T-helper 2 cell treated with Interferon-gamma antibody and Interleukin-4, amounts not matched to agents 5 μg/mL and 100 μg/mL, for 36 hours (primary cell): ENCODE measurements around the gene ADGRL3.
"Not testable (repeated sequence)": the region's sequence is repeated elsewhere in the genome, so short reads cannot be mapped to it uniquely, and the experiment has no call there.

Experiments used
- DNase-seq: peaks from one replicate; pipeline ENCODE4 v3.0.0; 2021; ENCODE audit warnings: low spot score
- H3K27ac Mint-ChIP-seq: one replicate; pipeline ENCODE4 v1.8.0; 2021; ENCODE audit warnings: mild to moderate bottlenecking, mixed read lengths
- H3K27me3 Mint-ChIP-seq: one replicate; pipeline ENCODE4 v1.8.0; 2021; ENCODE audit warnings: low read depth, mixed read lengths
- H3K36me3 Mint-ChIP-seq: one replicate; pipeline ENCODE4 v1.8.0; 2021; ENCODE audit warnings: low read depth, mixed read lengths
- H3K4me1 Mint-ChIP-seq: one replicate; pipeline ENCODE4 v1.8.0; 2021; ENCODE audit warnings: low read depth, mixed read lengths
- H3K4me3 Mint-ChIP-seq: one replicate; pipeline ENCODE4 v1.8.0; 2022; ENCODE audit warnings: mild to moderate bottlenecking, moderate library complexity, mixed read lengths
- H3K9me3 Mint-ChIP-seq: one replicate; pipeline ENCODE4 v1.8.0; 2021; ENCODE audit warnings: mixed read lengths

Gene ADGRL3

DNA sequence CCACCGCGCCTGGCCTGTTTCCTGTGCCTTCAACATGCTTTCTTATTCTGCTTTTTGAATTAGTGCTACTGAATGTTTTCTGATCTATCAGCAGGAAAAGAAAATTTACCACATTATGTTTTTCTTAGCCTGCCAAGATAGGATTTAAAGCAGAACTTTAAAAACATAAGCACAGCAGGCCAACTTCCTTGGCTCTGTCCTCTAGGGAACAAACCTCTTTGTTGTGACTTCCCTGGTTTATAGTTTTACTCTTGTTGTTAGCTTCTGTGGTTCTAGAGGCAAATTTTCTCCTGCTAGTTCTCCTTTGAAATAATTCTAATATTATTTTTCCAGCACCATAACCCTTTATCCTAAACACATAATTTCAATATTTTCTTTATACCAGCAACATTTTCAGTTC, 605.1 kb downstream of the ADGRL3 start:
- H3K4me3 Mint-ChIP-seq: no peak overlapping the region
- peaks cover 24% of the 10 kb centered on the region for H3K9me3 Mint-ChIP-seq
- no peak overlapping the region for H3K27ac Mint-ChIP-seq
- no peaks in the 10 kb centered on the region for H3K4me1 Mint-ChIP-seq
- DNase-seq: no peak
- H3K27me3 Mint-ChIP-seq: no peaks in the 10 kb centered on the region
- no peaks in the 10 kb centered on the region for H3K36me3 Mint-ChIP-seq

DNA sequence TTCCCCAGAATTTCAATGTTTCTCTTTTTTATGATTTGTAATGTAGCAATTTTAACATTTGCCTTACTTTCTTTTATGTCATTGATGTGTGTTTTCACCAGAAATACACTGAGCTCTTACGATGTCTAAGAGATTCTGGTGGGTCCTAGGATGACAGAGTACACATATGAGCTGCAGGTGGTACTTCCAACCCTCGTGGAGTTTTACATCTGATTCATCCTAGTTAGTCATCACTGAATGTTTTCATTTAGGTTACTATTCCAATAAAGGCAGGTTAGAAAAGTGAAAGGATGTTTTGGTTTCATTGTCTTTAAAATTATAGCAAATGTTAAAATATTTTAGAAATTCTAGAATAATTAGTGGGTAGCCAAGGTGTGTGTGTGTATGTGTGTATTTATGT, 605.9 kb downstream of the ADGRL3 start:
- no peak for DNase-seq
- Mint-ChIP-seq H3K27me3 (no peaks in the 10 kb centered on the region), H3K4me1 (no peaks in the 10 kb centered on the region), H3K4me3 (no peak overlapping the region), H3K36me3 (no peaks in the 10 kb centered on the region), H3K9me3 (peaks cover 30% of the 10 kb centered on the region), H3K27ac (no peak overlapping the region)

GRCh38 chr4:61812171-61812570, 612.0 kb downstream of the ADGRL3 start:
- H3K4me1 Mint-ChIP-seq: no peaks in the 10 kb centered on the region
- no peak overlapping the region for H3K27ac Mint-ChIP-seq
- H3K9me3 Mint-ChIP-seq: peaks cover 33% of the 10 kb centered on the region
- no peaks in the 10 kb centered on the region for H3K36me3 Mint-ChIP-seq
- DNase-seq: no peak
- no peak overlapping the region for H3K4me3 Mint-ChIP-seq
- no peaks in the 10 kb centered on the region for H3K27me3 Mint-ChIP-seq

GRCh38 chr4:61817071-61817470, 616.9 kb downstream of the ADGRL3 start:
- no peaks in the 10 kb centered on the region for H3K36me3 Mint-ChIP-seq
- no peak overlapping the region for H3K4me3 Mint-ChIP-seq
- peaks cover 18% of the 10 kb centered on the region for H3K9me3 Mint-ChIP-seq
- H3K4me1 Mint-ChIP-seq: no peaks in the 10 kb centered on the region
- no peak overlapping the region for H3K27ac Mint-ChIP-seq
- no peak for DNase-seq
- H3K27me3 Mint-ChIP-seq: no peaks in the 10 kb centered on the region

GRCh38 chr4:61820136-61820535, 620.0 kb downstream of the ADGRL3 start:
- Mint-ChIP-seq H3K27ac (no peak overlapping the region), H3K36me3 (no peaks in the 10 kb centered on the region), H3K27me3 (no peaks in the 10 kb centered on the region), H3K4me1 (no peaks in the 10 kb centered on the region), H3K4me3 (no peak overlapping the region), H3K9me3 (peaks cover 16% of the 10 kb centered on the region)
- no peak for DNase-seq

DNA sequence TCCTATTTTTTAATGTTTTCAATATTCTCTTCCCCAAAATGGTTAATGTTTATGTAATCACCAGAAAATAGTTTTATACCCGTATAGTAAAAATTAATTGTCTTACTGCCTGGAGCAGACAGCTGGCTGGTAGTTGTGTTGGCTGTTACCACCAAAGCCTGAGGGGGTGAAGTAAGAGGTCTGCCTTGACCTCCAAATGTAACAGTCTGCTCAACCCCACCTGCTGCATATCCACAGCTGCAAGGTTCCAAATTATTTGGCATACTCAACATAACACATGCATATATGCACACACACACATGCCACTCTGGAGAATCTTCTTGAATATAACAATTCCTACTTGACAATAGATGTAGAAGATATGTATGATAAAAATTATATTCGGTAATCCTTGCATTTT, 624.3 kb downstream of the ADGRL3 start:
- H3K4me1 Mint-ChIP-seq: no peaks in the 10 kb centered on the region
- no peak overlapping the region for H3K4me3 Mint-ChIP-seq
- H3K36me3 Mint-ChIP-seq: no peaks in the 10 kb centered on the region
- DNase-seq: no peak
- no peaks in the 10 kb centered on the region for H3K27me3 Mint-ChIP-seq
- H3K27ac Mint-ChIP-seq: no peak overlapping the region
- H3K9me3 Mint-ChIP-seq: peaks cover 7% of the 10 kb centered on the region

GRCh38 chr4:61827907-61828391, 627.8 kb downstream of the ADGRL3 start:
- no peaks in the 10 kb centered on the region for H3K36me3 Mint-ChIP-seq
- no peak overlapping the region for H3K27ac Mint-ChIP-seq
- H3K4me1 Mint-ChIP-seq: no peaks in the 10 kb centered on the region
- no peak for DNase-seq
- H3K9me3 Mint-ChIP-seq: peaks cover 9% of the 10 kb centered on the region
- no peak overlapping the region for H3K4me3 Mint-ChIP-seq
- H3K27me3 Mint-ChIP-seq: no peaks in the 10 kb centered on the region

GRCh38 chr4:61828960-61829359, 628.8 kb downstream of the ADGRL3 start:
- DNase-seq: no peak
- H3K36me3 Mint-ChIP-seq: no peaks in the 10 kb centered on the region
- no peaks in the 10 kb centered on the region for H3K4me1 Mint-ChIP-seq
- H3K27me3 Mint-ChIP-seq: no peaks in the 10 kb centered on the region
- peaks cover 13% of the 10 kb centered on the region for H3K9me3 Mint-ChIP-seq
- no peak overlapping the region for H3K4me3 Mint-ChIP-seq
- H3K27ac Mint-ChIP-seq: no peak overlapping the region

DNA sequence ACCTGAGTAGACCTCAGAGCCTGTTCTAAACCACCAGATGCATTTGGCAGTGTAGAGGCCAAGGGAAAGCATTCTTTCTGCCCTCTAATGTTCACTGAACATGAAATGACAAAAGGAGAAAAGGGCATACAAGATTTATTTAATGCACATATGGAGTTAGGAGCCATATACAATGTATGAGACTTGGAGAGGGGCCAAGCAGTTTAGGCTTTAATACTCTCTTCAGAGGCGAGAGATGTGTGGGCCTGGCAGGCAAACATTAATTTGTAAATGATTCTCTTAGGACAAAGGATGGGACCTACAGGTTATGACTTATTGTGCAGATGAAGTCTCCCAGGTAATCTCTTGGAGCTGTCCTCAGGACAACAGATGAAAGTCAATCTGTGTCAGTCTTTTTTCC, 631.9 kb downstream of the ADGRL3 start:
- no peak overlapping the region for H3K4me3 Mint-ChIP-seq
- no peak for DNase-seq
- peaks cover 14% of the 10 kb centered on the region for H3K9me3 Mint-ChIP-seq
- no peaks in the 10 kb centered on the region for H3K36me3 Mint-ChIP-seq
- H3K27me3 Mint-ChIP-seq: no peaks in the 10 kb centered on the region
- H3K27ac Mint-ChIP-seq: no peak overlapping the region
- no peaks in the 10 kb centered on the region for H3K4me1 Mint-ChIP-seq

DNA sequence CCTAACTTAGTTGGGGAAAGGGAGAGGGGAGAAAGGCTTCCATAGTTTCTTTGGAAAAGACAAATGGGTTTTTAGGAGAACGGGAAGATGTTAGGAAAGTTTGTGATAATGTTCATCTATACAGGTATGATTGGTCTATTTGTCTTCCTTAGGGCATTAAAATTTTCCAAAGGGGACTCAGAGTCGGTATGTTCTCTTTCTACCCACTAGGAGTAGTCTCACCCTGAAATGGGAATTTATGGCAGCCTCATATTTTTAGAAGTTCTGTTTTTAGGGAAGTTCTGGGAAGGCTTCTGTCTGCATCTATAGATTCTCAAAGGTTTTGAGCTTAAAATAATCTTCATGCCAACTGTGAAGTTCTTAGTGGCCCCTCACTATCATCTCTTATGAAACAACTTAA, 637.3 kb downstream of the ADGRL3 start:
- no peak overlapping the region for H3K4me3 Mint-ChIP-seq
- H3K4me1 Mint-ChIP-seq: no peaks in the 10 kb centered on the region
- H3K27me3 Mint-ChIP-seq: no peaks in the 10 kb centered on the region
- H3K36me3 Mint-ChIP-seq: no peaks in the 10 kb centered on the region
- no peak for DNase-seq
- H3K9me3 Mint-ChIP-seq: peaks cover 16% of the 10 kb centered on the region
- no peak overlapping the region for H3K27ac Mint-ChIP-seq

DNA sequence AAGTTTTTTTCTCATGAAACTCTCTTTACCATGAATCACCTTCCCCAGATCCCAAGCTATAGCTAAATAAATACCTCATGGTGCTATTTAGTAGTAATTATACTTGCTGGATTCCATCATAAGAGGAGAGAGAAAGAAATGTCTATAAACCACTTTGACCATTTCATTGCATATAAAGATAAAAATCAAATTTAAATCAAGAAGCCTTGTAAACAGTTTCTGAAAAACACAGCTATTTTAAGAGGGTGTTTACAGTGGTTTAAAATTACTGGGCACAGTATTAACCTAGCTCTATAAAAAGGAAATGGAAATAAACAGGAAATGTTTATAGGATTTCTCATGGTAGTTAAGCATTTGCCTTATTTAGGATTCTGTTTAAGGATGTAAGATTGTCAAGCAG, 637.9 kb downstream of the ADGRL3 start:
- Mint-ChIP-seq H3K4me1 (no peaks in the 10 kb centered on the region), H3K4me3 (no peak overlapping the region), H3K36me3 (no peaks in the 10 kb centered on the region), H3K9me3 (peaks cover 14% of the 10 kb centered on the region), H3K27me3 (no peaks in the 10 kb centered on the region), H3K27ac (no peak overlapping the region)
- DNase-seq: no peak

- Mint-ChIP-seq H3K27ac (no peak overlapping the region), H3K9me3 (peaks cover 16% of the 10 kb centered on the region), H3K4me1 (no peaks in the 10 kb centered on the region), H3K4me3 (no peak overlapping the region), H3K27me3 (no peaks in the 10 kb centered on the region), H3K36me3 (no peaks in the 10 kb centered on the region)
- DNase-seq: no peak
Measured at GRCh38 chr4:61841714-61842113, 641.6 kb downstream of the ADGRL3 start.

- H3K27ac Mint-ChIP-seq: no peak overlapping the region
- H3K9me3 Mint-ChIP-seq: peaks cover 17% of the 10 kb centered on the region
- H3K27me3 Mint-ChIP-seq: no peaks in the 10 kb centered on the region
Measured at GRCh38 chr4:61851126-61851525, 651.0 kb downstream of the ADGRL3 start.

DNA sequence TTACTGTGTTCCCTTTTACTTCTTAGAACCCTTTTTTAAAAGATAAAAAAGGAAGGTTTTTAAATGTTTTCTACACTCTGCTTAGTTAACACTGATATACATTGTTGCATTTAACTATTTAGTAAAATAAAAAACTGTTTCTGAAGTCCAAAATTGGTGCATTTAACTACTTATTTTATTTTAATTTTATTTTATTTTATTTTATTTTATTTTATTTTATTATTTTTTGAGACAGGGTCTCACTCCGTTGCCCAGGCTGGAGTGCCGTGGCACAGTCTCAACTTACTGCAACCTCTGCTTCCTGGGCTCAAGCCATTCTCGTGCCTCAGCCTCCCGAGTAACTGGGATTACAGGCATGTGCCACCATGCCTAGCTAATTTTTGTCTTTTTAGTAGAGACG, 652.0 kb downstream of the ADGRL3 start:
- not testable (repeated sequence) for H3K27me3 Mint-ChIP-seq, H3K4me3 Mint-ChIP-seq, H3K4me1 Mint-ChIP-seq, H3K27ac Mint-ChIP-seq, H3K36me3 Mint-ChIP-seq, DNase-seq
- H3K9me3 Mint-ChIP-seq: peaks cover 17% of the 10 kb centered on the region

More at GRCh38 chr4:61851126-61851525, 651.0 kb downstream of the ADGRL3 start:
- DNase-seq: no peak
- Mint-ChIP-seq H3K4me3 (no peak overlapping the region), H3K4me1 (no peaks in the 10 kb centered on the region), H3K36me3 (no peaks in the 10 kb centered on the region)

GRCh38 chr4:61853041-61853440, 652.9 kb downstream of the ADGRL3 start:
- H3K27me3 Mint-ChIP-seq: no peaks in the 10 kb centered on the region
- no peaks in the 10 kb centered on the region for H3K36me3 Mint-ChIP-seq
- no peak for DNase-seq
- no peaks in the 10 kb centered on the region for H3K4me1 Mint-ChIP-seq
- peaks cover 17% of the 10 kb centered on the region for H3K9me3 Mint-ChIP-seq
- H3K27ac Mint-ChIP-seq: no peak overlapping the region
- H3K4me3 Mint-ChIP-seq: no peak overlapping the region
